Keratinocyte (primary cell): ENCODE results near the gene PHF2. TPM values are rescaled to one million over a fixed set of nuclear protein-coding genes. Genes with fewer than 3 reads are reported as not detected.

Source experiments
- DNase-seq: peaks from one replicate; pipeline ENCODE4 v3.0.0-alpha.2; 2011; ENCODE audit warnings: low read depth, missing footprints, low spot score
- FAIRE-seq: peaks from 2 replicates; lab custom pipeline; 2011; peaks lifted over from hg19 to GRCh38; lab: Jason Lieb, UNC
- H2AFZ ChIP-seq: 2 replicates; pipeline ENCODE4 v1.6.0; 2012; ENCODE audit warnings: low read length, control low read depth, inconsistent platforms; ENCODE audit not compliant: control insufficient read depth
- H3K27ac ChIP-seq: 2 replicates; pipeline ENCODE4 v1.5.1; 2011; ENCODE audit warnings: low read length; ENCODE audit not compliant: control insufficient read depth, insufficient read depth
- H3K27me3 ChIP-seq: 3 replicates; pipeline ENCODE4 v1.6.0; 2011; ENCODE audit warnings: low read length; ENCODE audit not compliant: control insufficient read depth, insufficient read depth; ENCODE audit errors: extremely low read depth
- H3K36me3 ChIP-seq, 2 experiments: 2 replicates in 1 of 2; 3 replicates in 1 of 2; pipeline ENCODE4 v1.5.1; 2011; ENCODE audit warnings: low read length in 2 of 2, mild to moderate bottlenecking in 1 of 2; ENCODE audit not compliant: control insufficient read depth in 2 of 2, insufficient read depth in 2 of 2; ENCODE audit errors: extremely low read depth in 1 of 2
- H3K4me1 ChIP-seq: 3 replicates; pipeline ENCODE4 v1.5.1; 2011; ENCODE audit warnings: low read length; ENCODE audit not compliant: control insufficient read depth, insufficient read depth; ENCODE audit errors: extremely low read depth
- H3K4me2 ChIP-seq: 3 replicates; pipeline ENCODE4 v1.6.0; 2011; ENCODE audit warnings: low read depth, low read length; ENCODE audit not compliant: control insufficient read depth, insufficient read depth; ENCODE audit errors: extremely low read depth
- H3K4me3 ChIP-seq, 3 experiments: fragments of 200-600 bp in 1 of 3; sonication (generic) in 1 of 3; 2 replicates in 2 of 3; 3 replicates in 1 of 3; pipeline ENCODE4 v1.5.1; 2011 to 2016; ENCODE audit warnings: low read length in 3 of 3, mild to moderate bottlenecking in 3 of 3, control low read depth in 2 of 3, inconsistent platforms in 1 of 3, low read depth in 1 of 3, mixed read lengths in 1 of 3, mixed run types in 1 of 3, moderate library complexity in 1 of 3; ENCODE audit not compliant: control insufficient read depth in 2 of 3, insufficient read depth in 2 of 3; ENCODE audit errors: extremely low read depth in 1 of 3
- H3K79me2 ChIP-seq: 2 replicates; pipeline ENCODE4 v1.6.0; 2012; ENCODE audit warnings: low read length; ENCODE audit not compliant: control insufficient read depth, insufficient read depth
- H3K9ac ChIP-seq: 3 replicates; pipeline ENCODE4 v1.6.0; 2011; ENCODE audit warnings: low read length; ENCODE audit not compliant: control insufficient read depth, insufficient read depth; ENCODE audit errors: extremely low read depth
- H3K9me1 ChIP-seq: 3 replicates; pipeline ENCODE4 v1.6.0; 2011; ENCODE audit warnings: low read length; ENCODE audit not compliant: control insufficient read depth, insufficient read depth; ENCODE audit errors: extremely low read depth
- H3K9me3 ChIP-seq: 2 replicates; pipeline ENCODE4 v1.5.1; 2012; ENCODE audit warnings: low read depth, low read length; ENCODE audit not compliant: control insufficient read depth
- H4K20me1 ChIP-seq: 3 replicates; pipeline ENCODE4 v1.6.0; 2011; ENCODE audit warnings: low read length; ENCODE audit not compliant: control insufficient read depth, insufficient read depth; ENCODE audit errors: extremely low read depth
- CTCF ChIP-seq, 3 experiments: IDR thresholded peaks in 1 of 3; conservative IDR thresholded peaks in 1 of 3; optimal IDR thresholded peaks in 1 of 3; 2 replicates in 2 of 3; 3 replicates in 1 of 3; pipeline versions ENCODE3 to v1.5.1; 2011; ENCODE audit warnings: low read length in 3 of 3, mild to moderate bottlenecking in 3 of 3, moderate library complexity in 2 of 3, control low read depth in 1 of 3, inconsistent platforms in 1 of 3; ENCODE audit not compliant: insufficient read depth in 2 of 3; ENCODE audit errors: extremely low read depth in 1 of 3
- EZH2 ChIP-seq: IDR thresholded peaks from one replicate; pipeline ENCODE4 v1.6.1; 2012; ENCODE audit warnings: inconsistent platforms, mild to moderate bottlenecking, low read length, moderate library complexity
- dilution Hi-C: fragments of 300-500 bp; cut with MboI; formaldehyde crosslinking; loops from one replicate; pipeline ENCODE4 v1.7.0; 2020; ENCODE audit warnings: low sequenced_read_pairs; ENCODE audit not compliant: extremely low pct_ligation_motif_present
- polyA plus RNA-seq, 5 experiments: library from polyadenylated mRNA; depleted of rRNA in 3 of 5; stranded (reverse) in 3 of 5; stranded (forward) in 1 of 5; unstranded in 1 of 5; fragments of >200 nt; gene quantifications; 1 replicate in 1 of 5; 2 replicates in 3 of 5; 3 replicates in 1 of 5; pipeline versions ENCODE4 v1.2.1 to v1.2.3, GENCODE V29; 2011 to 2012; ENCODE audit warnings: missing spikeins in 2 of 5, low read depth in 1 of 5, low replicate concordance in 1 of 5

PHF2 gene
- polyA plus RNA-seq, 1 donor (not counting 4 experiments of a cell fraction or from before 2014, with no cell fraction given), result 5.1 TPM

DNA sequence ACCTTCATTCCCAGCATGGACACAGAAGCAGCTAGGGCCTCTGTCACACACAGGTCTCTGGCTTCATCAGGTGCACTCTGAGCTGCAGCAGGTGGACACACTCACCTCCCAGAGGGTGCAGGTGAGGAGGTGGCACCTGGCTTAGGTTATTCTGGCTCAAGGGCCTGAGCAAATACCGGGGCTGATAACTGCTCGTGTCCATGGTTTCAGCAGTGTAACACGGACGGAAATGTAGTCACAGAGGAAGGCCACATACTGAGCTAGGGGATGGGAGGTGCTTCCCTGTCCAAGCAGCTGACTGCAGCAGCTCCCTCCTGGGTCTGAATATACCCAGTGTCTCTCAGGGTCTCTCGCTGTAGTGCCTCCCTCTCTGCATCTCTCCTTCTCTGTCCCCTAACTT is 5.7 kb downstream of the PHF2 start:
- H3K4me2 ChIP-seq, result no peak overlapping the region
- H3K36me3 ChIP-seq, result peaks cover 0 to 3% of the 10 kb centered on the region in 2 experiments
- H3K9me1 ChIP-seq, result no peaks in the 10 kb centered on the region
- TF ChIP-seq CTCF (optimal IDR thresholded peaks at IDR 0.05 in 1 of 3, IDR thresholded peaks at IDR 0.05 in 1 of 3, conservative IDR thresholded peaks at IDR 0.05 in 1 of 3; ENCODE audit: extremely low read depth in 1 of 3, insufficient read depth in 2 of 3, low read length in 3 of 3) (no peak), EZH2 (no peak)
- no peaks in the 10 kb centered on the region for H3K27me3 ChIP-seq
- peaks cover 71% of the 10 kb centered on the region for H3K79me2 ChIP-seq
- no peak overlapping the region for H3K27ac ChIP-seq
- H2AFZ ChIP-seq, result no peak overlapping the region
- dilution Hi-C loops, result no loop called here
- H4K20me1 ChIP-seq, result peaks cover 4% of the 10 kb centered on the region
- peaks cover 11% of the 10 kb centered on the region for H3K4me1 ChIP-seq
- H3K9me3 ChIP-seq, result no peaks in the 10 kb centered on the region
- DNase-seq (no peak), FAIRE-seq (no peak)
- no peak overlapping the region for H3K9ac ChIP-seq
- no peak overlapping the region for H3K4me3 ChIP-seq

DNA sequence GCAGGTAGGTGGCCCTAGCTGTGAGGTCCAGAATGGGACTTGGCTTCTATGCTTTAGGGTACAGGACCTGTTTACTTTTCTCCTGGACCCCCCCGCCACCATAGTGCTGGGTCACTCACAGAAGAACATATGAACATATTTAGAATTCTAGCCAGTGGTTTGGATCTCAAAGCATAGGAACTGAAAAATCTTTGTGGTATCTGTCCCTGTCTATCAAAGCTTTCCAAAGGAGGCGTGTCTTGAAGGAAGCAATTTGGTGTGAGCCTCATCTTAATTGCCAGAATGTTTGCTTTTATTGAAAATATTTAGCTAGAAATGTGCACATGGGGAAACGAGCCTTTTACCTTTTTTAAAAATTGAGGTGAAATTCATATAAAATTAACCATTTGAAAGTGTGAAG is 6.2 kb downstream of the PHF2 start:
- no peak overlapping the region for H2AFZ ChIP-seq
- no peak overlapping the region for H3K27ac ChIP-seq
- no peak for FAIRE-seq

More for the DNA sequence above, 6.2 kb downstream of the PHF2 start:
- TF ChIP-seq CTCF (optimal IDR thresholded peaks at IDR 0.05 in 1 of 3, IDR thresholded peaks at IDR 0.05 in 1 of 3, conservative IDR thresholded peaks at IDR 0.05 in 1 of 3; ENCODE audit: extremely low read depth in 1 of 3, insufficient read depth in 2 of 3, low read length in 3 of 3) (no peak), EZH2 (no peak)
- Histone ChIP-seq H3K79me2 (peaks cover 72% of the 10 kb centered on the region), H3K9me3 (no peaks in the 10 kb centered on the region), H3K27me3 (no peaks in the 10 kb centered on the region), H3K9ac (no peak overlapping the region), H4K20me1 (peaks cover 4% of the 10 kb centered on the region), H3K9me1 (no peaks in the 10 kb centered on the region), H3K4me2 (no peak overlapping the region), H3K4me3 (no peak overlapping the region), H3K4me1 (peaks cover 9% of the 10 kb centered on the region), H3K36me3 (peaks cover 0 to 3% of the 10 kb centered on the region in 2 experiments)
- dilution Hi-C loops, result no loop called here
- no peak for DNase-seq
